NCI-H82 treated with DMSO at 0.1 percent for 48 hours (cell line): ENCODE results near the gene NKD2.
"Not testable (repeated sequence)": the region's sequence is repeated elsewhere in the genome, so short reads cannot be mapped to it uniquely, and the experiment has no call there.

Source experiments
- DNase-seq: peaks from one replicate; lab custom pipeline; 2025; ENCODE audit not compliant: unreplicated experiment; lab: John Stamatoyannopoulos, UW

The NKD2 gene

GRCh38 chr5:1012900-1013237, 4.3 kb downstream of the NKD2 start:
- DNase-seq, result no peak

- no peak for DNase-seq
Measured at GRCh38 chr5:1013238-1013947, 4.8 kb downstream of the NKD2 start.

GRCh38 chr5:1013948-1014301, 5.3 kb downstream of the NKD2 start:
- no peak for DNase-seq

- DNase-seq, result no peak
Measured at GRCh38 chr5:1014346-1014745, 5.7 kb downstream of the NKD2 start.

GRCh38 chr5:1014781-1015221, 6.2 kb downstream of the NKD2 start:
- DNase-seq, result no peak

GRCh38 chr5:1015507-1015906, 6.9 kb downstream of the NKD2 start:
- no peak for DNase-seq

- DNase-seq, result no peak
Measured at GRCh38 chr5:1016036-1016435, 7.4 kb downstream of the NKD2 start.

- no peak for DNase-seq
Measured at GRCh38 chr5:1016476-1016875, 7.9 kb downstream of the NKD2 start.

GRCh38 chr5:1017056-1017455, 8.5 kb downstream of the NKD2 start:
- no peak for DNase-seq

- DNase-seq, result no peak
Measured at GRCh38 chr5:1017691-1018455, 9.3 kb downstream of the NKD2 start.

- no peak for DNase-seq
Measured at GRCh38 chr5:1018596-1018995, 10.0 kb downstream of the NKD2 start.

- no peak for DNase-seq
Measured at GRCh38 chr5:1019001-1019905, 10.7 kb downstream of the NKD2 start.

GRCh38 chr5:1020452-1020961, 11.9 kb downstream of the NKD2 start:
- no peak for DNase-seq

- DNase-seq, result no peak
Measured at GRCh38 chr5:1021136-1021968, 12.8 kb downstream of the NKD2 start.

- DNase-seq, result not testable (repeated sequence)
Measured at GRCh38 chr5:1021969-1022336, 13.4 kb downstream of the NKD2 start.

GRCh38 chr5:1026700-1027621, 18.4 kb downstream of the NKD2 start:
- no peak for DNase-seq

GRCh38 chr5:1027631-1028441, 19.2 kb downstream of the NKD2 start:
- no peak for DNase-seq

- no peak for DNase-seq
Measured at GRCh38 chr5:1028481-1029281, 20.1 kb downstream of the NKD2 start.
